ENCODE measurements around the gene LRP2.

LRP2 gene

GRCh38 chr2:169208026-169208425, 154.3 kb downstream of the LRP2 start:
- Histone ChIP-seq H2AFZ (ENCODE audit: low read depth, low read length) (no peak overlapping the region), H2BK12ac (ENCODE audit: low read length in 2 of 2) (no peak overlapping the region), H3K4me2 (ENCODE audit: low read length, poor library complexity, severe bottlenecking) (no peak overlapping the region), H3K23ac (ENCODE audit: low read length in 2 of 2) (no peak overlapping the region), H3K9ac (ENCODE audit: low read length) (no peak overlapping the region), H3K27ac (ENCODE audit: low read length, poor library complexity, severe bottlenecking) (no peak overlapping the region), H2BK5ac (ENCODE audit: low read depth, low read length, poor library complexity, severe bottlenecking) (no peak overlapping the region), H3K79me1 (replicated peaks; ENCODE audit: low read length, poor library complexity, severe bottlenecking) (no peaks in the 10 kb centered on the region), H2AK5ac (ENCODE audit: low read length, severe bottlenecking) (no peak overlapping the region), H3K14ac (ENCODE audit: low read length in 2 of 2) (no peak overlapping the region), H2BK15ac (ENCODE audit: low read depth, poor library complexity, severe bottlenecking) (no peak overlapping the region), H3K18ac (ENCODE audit: low read depth in 1 of 2, low read length in 2 of 2) (no peak overlapping the region), H3K4ac (ENCODE audit: low read depth in 1 of 2, low read length in 2 of 2) (no peak overlapping the region), H3K9me3 (ENCODE audit: control insufficient read depth, low read length) (no peaks in the 10 kb centered on the region), H3K27me3 (ENCODE audit: control insufficient read depth in 1 of 2, insufficient read depth in 1 of 2, low read length in 2 of 2) (no peaks in the 10 kb centered on the region), H3K4me1 (ENCODE audit: control insufficient read depth, insufficient read depth, low read depth, low read length) (no peaks in the 10 kb centered on the region), H2BK120ac (ENCODE audit: low read depth, low read length) (no peak overlapping the region), H3K4me3 (ENCODE audit: insufficient read depth in 1 of 2, low read depth in 1 of 2, low read length in 2 of 2) (no peak overlapping the region), H3K36me3 (ENCODE audit: control insufficient read depth in 1 of 2, insufficient read depth in 2 of 2, low read depth in 1 of 2, low read length in 2 of 2) (no peaks in the 10 kb centered on the region), H4K91ac (ENCODE audit: low read length) (no peak overlapping the region), H4K8ac (ENCODE audit: low read length) (no peak overlapping the region)
- no peak for DNase-seq
- 100% methylated on average over 2 of the region's 3 CpGs for WGBS

- Histone ChIP-seq H3K4me3 (ENCODE audit: insufficient read depth in 1 of 2, low read depth in 1 of 2, low read length in 2 of 2) (no peak overlapping the region), H3K14ac (ENCODE audit: low read length in 2 of 2) (no peak overlapping the region), H3K36me3 (ENCODE audit: control insufficient read depth in 1 of 2, insufficient read depth in 2 of 2, low read depth in 1 of 2, low read length in 2 of 2) (no peaks in the 10 kb centered on the region), H3K4me2 (ENCODE audit: low read length, poor library complexity, severe bottlenecking) (no peak overlapping the region), H2BK5ac (ENCODE audit: low read depth, low read length, poor library complexity, severe bottlenecking) (no peak overlapping the region), H2AK5ac (ENCODE audit: low read length, severe bottlenecking) (no peak overlapping the region), H3K4me1 (ENCODE audit: control insufficient read depth, insufficient read depth, low read depth, low read length) (no peaks in the 10 kb centered on the region), H3K23ac (ENCODE audit: low read length in 2 of 2) (no peak overlapping the region), H3K18ac (ENCODE audit: low read depth in 1 of 2, low read length in 2 of 2) (no peak overlapping the region), H4K91ac (ENCODE audit: low read length) (no peak overlapping the region), H3K9me3 (ENCODE audit: control insufficient read depth, low read length) (no peaks in the 10 kb centered on the region), H3K4ac (ENCODE audit: low read depth in 1 of 2, low read length in 2 of 2) (no peak overlapping the region), H4K8ac (ENCODE audit: low read length) (no peak overlapping the region), H2BK12ac (ENCODE audit: low read length in 2 of 2) (no peak overlapping the region), H3K27ac (ENCODE audit: low read length, poor library complexity, severe bottlenecking) (no peak overlapping the region), H2AFZ (ENCODE audit: low read depth, low read length) (no peak overlapping the region), H3K79me1 (replicated peaks; ENCODE audit: low read length, poor library complexity, severe bottlenecking) (no peaks in the 10 kb centered on the region), H2BK15ac (ENCODE audit: low read depth, poor library complexity, severe bottlenecking) (no peak overlapping the region), H2BK120ac (ENCODE audit: low read depth, low read length) (no peak overlapping the region), H3K9ac (ENCODE audit: low read length) (no peak overlapping the region), H3K27me3 (ENCODE audit: control insufficient read depth in 1 of 2, insufficient read depth in 1 of 2, low read length in 2 of 2) (no peaks in the 10 kb centered on the region)
- WGBS, result 89% methylated on average over 2 of the region's 2 CpGs
- DNase-seq, result no peak
Measured at GRCh38 chr2:169205176-169205575, 157.2 kb downstream of the LRP2 start.

GRCh38 chr2:169203952-169204351, 158.4 kb downstream of the LRP2 start:
- Histone ChIP-seq H3K4me3 (ENCODE audit: insufficient read depth in 1 of 2, low read depth in 1 of 2, low read length in 2 of 2) (no peak overlapping the region), H3K9me3 (ENCODE audit: control insufficient read depth, low read length) (no peaks in the 10 kb centered on the region), H2AK5ac (ENCODE audit: low read length, severe bottlenecking) (no peak overlapping the region), H2AFZ (ENCODE audit: low read depth, low read length) (no peak overlapping the region), H3K4me2 (ENCODE audit: low read length, poor library complexity, severe bottlenecking) (no peak overlapping the region), H2BK12ac (ENCODE audit: low read length in 2 of 2) (no peak overlapping the region), H3K18ac (ENCODE audit: low read depth in 1 of 2, low read length in 2 of 2) (no peak overlapping the region), H3K36me3 (ENCODE audit: control insufficient read depth in 1 of 2, insufficient read depth in 2 of 2, low read depth in 1 of 2, low read length in 2 of 2) (no peaks in the 10 kb centered on the region), H4K91ac (ENCODE audit: low read length) (no peak overlapping the region), H3K4ac (ENCODE audit: low read depth in 1 of 2, low read length in 2 of 2) (no peak overlapping the region), H3K14ac (ENCODE audit: low read length in 2 of 2) (no peak overlapping the region), H3K4me1 (ENCODE audit: control insufficient read depth, insufficient read depth, low read depth, low read length) (no peaks in the 10 kb centered on the region), H3K27me3 (ENCODE audit: control insufficient read depth in 1 of 2, insufficient read depth in 1 of 2, low read length in 2 of 2) (no peaks in the 10 kb centered on the region), H3K79me1 (replicated peaks; ENCODE audit: low read length, poor library complexity, severe bottlenecking) (no peaks in the 10 kb centered on the region), H3K23ac (ENCODE audit: low read length in 2 of 2) (no peak overlapping the region), H2BK5ac (ENCODE audit: low read depth, low read length, poor library complexity, severe bottlenecking) (no peak overlapping the region), H3K27ac (ENCODE audit: low read length, poor library complexity, severe bottlenecking) (no peak overlapping the region), H2BK120ac (ENCODE audit: low read depth, low read length) (no peak overlapping the region), H2BK15ac (ENCODE audit: low read depth, poor library complexity, severe bottlenecking) (no peak overlapping the region), H4K8ac (ENCODE audit: low read length) (no peak overlapping the region), H3K9ac (ENCODE audit: low read length) (no peak overlapping the region)
- DNase-seq, result no peak
- WGBS, result 92% methylated on average over 8 of the region's 8 CpGs

- Histone ChIP-seq H2BK12ac (ENCODE audit: low read length in 2 of 2) (no peak overlapping the region), H3K14ac (ENCODE audit: low read length in 2 of 2) (no peak overlapping the region), H3K36me3 (ENCODE audit: control insufficient read depth in 1 of 2, insufficient read depth in 2 of 2, low read depth in 1 of 2, low read length in 2 of 2) (no peaks in the 10 kb centered on the region), H3K4me1 (ENCODE audit: control insufficient read depth, insufficient read depth, low read depth, low read length) (no peaks in the 10 kb centered on the region), H3K4me3 (ENCODE audit: insufficient read depth in 1 of 2, low read depth in 1 of 2, low read length in 2 of 2) (no peak overlapping the region), H3K9me3 (ENCODE audit: control insufficient read depth, low read length) (no peaks in the 10 kb centered on the region), H3K23ac (ENCODE audit: low read length in 2 of 2) (no peak overlapping the region), H2AFZ (ENCODE audit: low read depth, low read length) (no peak overlapping the region), H3K9ac (ENCODE audit: low read length) (no peak overlapping the region), H2AK5ac (ENCODE audit: low read length, severe bottlenecking) (no peak overlapping the region), H3K79me1 (replicated peaks; ENCODE audit: low read length, poor library complexity, severe bottlenecking) (no peaks in the 10 kb centered on the region), H2BK5ac (ENCODE audit: low read depth, low read length, poor library complexity, severe bottlenecking) (no peak overlapping the region), H3K4me2 (ENCODE audit: low read length, poor library complexity, severe bottlenecking) (no peak overlapping the region), H3K18ac (ENCODE audit: low read depth in 1 of 2, low read length in 2 of 2) (no peak overlapping the region), H2BK15ac (ENCODE audit: low read depth, poor library complexity, severe bottlenecking) (no peak overlapping the region), H4K8ac (ENCODE audit: low read length) (no peak overlapping the region), H3K27me3 (ENCODE audit: control insufficient read depth in 1 of 2, insufficient read depth in 1 of 2, low read length in 2 of 2) (no peaks in the 10 kb centered on the region), H2BK120ac (ENCODE audit: low read depth, low read length) (no peak overlapping the region), H3K27ac (ENCODE audit: low read length, poor library complexity, severe bottlenecking) (no peak overlapping the region), H4K91ac (ENCODE audit: low read length) (no peak overlapping the region), H3K4ac (ENCODE audit: low read depth in 1 of 2, low read length in 2 of 2) (no peak overlapping the region)
- WGBS, result 97% methylated on average over 2 of the region's 3 CpGs
- DNase-seq, result no peak
Measured at GRCh38 chr2:169200756-169201155, 161.6 kb downstream of the LRP2 start.
